ENCODE measurements around the gene BIRC7.

The BIRC7 gene

DNA sequence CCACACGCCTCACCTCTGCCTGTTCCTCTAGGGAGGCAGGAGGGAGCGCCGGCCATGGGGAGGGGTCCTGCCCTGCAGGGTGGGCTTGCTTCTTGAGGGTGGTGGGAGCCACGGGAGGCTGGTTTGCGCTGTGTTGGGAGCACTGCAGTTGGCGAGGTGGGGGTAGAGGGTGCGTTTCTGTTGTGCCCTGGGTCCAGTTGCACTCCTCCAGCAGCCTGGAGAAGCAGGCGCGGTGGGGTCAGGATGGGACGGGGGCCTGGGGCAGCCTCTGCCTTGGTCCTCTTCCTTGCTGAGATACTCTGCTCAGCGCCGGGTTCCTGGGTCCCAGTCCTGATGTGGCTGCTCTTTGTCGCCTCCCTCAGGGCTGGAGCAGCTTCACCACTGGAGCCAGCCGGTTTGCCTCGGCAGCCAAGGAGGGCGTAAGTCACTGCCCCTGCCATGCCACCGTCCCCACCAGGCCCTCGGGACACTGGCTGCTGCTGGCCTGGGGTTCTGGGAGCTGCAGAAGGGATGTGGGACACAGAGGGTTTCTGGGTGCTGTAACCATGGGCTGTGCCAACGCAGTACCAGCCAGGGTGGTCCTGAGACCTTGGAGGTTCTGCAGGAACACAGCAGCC is 45.3 kb downstream of the BIRC7 start:
- peak; percentile 49 for DNase-seq (ENCODE audit: low spot score)

DNA sequence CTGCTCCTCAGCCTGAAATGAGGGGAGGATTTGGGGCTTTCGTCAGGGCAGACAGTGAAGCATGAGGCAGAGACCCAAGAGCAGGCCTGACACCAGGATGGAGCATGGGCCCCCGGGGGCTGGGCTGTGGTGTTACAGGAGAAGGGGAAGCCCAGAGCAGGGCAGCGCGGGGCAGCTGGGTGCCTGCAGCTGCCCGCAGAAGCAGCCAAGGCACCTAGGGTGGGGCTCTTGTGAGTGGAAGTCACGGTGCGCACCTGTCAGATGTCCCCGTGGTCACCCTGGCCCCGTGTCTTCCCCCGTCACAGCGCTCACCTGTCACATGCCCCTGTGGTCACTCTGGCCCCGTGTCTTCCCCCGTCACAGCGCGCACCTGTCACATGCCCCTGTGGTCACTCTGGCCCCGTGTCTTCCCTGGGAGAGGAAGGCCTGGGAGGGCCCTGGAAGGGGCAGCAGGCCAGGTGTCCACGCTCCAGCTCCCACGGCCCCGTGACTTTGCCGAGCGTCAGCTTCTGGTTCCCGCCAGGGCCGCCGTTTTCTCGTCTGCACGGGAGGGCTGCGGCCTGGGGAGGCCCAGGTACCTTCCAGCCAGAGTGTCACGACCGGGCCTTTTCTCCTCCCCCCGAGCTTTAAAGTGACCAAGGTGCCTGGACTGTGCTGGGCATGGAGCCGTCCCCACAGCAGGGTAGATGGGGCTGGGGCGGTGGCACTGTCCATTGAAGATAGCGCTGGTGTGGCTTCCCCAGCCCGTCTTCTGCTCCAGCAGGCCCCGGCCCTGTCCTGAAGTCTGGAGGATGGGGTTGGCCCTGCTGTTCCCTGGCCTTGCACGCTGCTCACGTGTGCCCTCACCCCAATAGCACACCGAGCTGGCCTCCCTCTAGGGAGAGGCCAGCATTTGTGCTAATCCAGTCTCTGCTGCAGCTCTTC is 46.3 kb downstream of the BIRC7 start:
- no peak for DNase-seq (ENCODE audit: low spot score)

DNA sequence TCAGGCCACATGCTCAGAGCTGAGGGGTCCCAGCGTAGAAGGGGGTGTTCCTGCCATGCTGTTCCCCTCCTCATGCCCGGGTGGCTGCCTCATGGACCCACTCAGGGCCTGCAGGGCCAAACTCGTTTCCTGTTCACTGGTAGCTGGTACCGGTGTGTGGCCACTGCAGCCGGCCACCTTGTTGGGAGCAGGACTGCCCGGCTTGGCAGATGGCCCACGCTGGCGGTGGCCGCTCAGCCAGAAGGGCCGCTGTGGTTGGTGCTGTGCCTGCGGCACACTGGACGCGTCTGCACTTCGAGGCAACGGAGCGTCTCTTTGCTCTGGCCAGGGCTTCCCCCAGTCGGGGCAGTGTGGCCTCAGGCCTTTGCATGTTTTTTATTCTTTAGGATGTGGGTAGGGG is 47.2 kb downstream of the BIRC7 start:
- no peak for DNase-seq (ENCODE audit: low spot score)

DNA sequence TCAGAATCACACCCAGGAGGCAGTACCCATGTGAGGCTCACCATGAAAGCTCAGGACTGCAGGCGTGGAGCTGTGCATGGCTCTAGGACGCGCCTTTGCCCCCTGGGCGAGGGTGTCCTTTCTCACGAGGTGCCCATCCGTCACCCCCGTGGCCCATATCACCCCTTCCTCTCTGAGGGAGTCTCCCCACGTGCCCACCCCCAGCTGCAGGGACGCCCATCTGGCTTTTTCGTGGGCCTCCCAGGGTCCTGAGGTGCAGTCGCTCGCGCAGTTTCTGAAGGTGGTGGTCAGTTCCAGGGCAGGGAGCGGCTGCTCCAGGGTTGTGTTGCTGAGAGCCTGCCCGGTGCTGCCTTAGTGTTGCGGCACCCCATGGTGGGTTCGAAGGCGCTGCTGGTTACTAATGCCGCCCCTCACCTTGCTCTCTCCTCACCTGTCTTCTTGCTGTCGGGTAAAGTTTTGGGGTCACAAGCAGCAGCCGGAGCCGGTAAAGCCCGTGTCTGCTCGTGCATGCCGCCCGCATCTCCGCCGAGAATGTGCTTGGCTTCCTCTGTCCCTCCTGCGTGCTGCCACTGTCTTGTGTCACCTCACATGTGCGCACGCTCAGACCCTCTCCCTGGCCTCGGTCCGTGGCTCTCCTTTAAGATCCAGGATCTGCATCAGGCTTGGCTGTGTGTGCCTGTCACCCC is 47.8 kb downstream of the BIRC7 start:
- no peak for DNase-seq (ENCODE audit: low spot score)

DNA sequence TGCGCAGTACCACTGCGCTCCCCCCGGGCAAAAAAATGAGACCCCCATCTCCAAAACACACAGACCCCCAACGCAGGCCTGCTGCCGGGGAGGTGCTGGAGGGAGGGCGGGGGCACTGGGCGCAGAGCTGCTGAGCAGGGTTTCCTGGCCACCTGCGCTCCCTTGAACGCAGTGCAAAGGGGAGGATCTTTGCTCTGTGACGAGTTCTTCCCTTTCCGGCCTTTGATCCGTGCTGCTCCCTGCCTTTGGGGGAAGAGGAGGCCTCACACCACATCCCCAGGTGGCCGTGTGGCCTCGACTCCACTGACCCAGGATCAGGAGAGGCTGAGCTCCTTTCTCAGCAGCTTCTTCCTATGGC is 48.4 kb downstream of the BIRC7 start:
- no peak for DNase-seq (ENCODE audit: low spot score)

DNA sequence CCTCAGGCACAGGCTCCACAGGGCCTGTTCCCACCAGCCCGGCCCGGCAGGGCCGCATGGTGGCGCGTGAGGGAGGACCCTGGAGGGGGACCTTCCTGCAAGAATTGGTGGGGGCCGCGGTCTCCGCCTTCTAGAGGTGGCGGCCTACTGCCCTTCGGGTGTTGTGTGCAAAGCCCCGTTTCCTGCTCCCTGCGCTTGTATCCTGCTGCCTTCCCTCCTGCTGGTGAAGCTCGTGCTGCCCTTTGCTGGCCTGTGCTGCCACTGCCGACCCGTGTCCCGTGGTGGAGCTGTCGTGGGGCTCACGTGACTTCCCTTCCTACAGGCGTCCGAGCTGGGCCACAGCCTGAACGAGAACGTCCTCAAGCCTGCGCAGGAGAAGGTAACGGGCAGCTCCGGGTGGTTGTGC is 48.8 kb downstream of the BIRC7 start:
- no peak for DNase-seq (ENCODE audit: low spot score)

DNA sequence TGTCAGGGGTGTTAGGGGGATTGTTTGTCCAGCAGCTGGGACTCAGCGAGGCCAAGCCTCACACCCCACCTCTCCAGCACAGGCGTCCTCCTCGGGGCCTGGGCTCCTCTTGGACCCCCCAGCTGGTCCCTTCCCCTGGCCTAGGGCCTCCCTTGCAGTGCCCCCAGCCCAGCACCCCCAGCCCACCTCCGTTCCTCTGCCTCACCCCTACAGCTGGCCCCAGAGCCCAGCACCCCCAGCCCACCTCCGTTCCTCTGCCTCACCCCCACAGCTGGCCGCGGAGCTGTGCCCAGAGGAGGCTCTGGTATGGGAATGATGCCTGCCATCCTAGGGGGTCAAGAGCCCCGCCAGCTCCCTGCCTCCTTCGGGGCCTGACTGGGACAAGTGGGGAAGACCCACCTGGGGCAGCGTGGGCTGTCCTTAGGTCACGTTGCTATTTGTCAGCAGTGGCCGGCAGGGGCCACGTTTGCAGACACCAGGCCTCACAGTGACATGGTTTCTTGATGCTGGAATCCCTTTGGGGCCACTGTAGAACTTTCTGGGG is 49.3 kb downstream of the BIRC7 start:
- DNase-seq (ENCODE audit: low spot score): no peak

DNA sequence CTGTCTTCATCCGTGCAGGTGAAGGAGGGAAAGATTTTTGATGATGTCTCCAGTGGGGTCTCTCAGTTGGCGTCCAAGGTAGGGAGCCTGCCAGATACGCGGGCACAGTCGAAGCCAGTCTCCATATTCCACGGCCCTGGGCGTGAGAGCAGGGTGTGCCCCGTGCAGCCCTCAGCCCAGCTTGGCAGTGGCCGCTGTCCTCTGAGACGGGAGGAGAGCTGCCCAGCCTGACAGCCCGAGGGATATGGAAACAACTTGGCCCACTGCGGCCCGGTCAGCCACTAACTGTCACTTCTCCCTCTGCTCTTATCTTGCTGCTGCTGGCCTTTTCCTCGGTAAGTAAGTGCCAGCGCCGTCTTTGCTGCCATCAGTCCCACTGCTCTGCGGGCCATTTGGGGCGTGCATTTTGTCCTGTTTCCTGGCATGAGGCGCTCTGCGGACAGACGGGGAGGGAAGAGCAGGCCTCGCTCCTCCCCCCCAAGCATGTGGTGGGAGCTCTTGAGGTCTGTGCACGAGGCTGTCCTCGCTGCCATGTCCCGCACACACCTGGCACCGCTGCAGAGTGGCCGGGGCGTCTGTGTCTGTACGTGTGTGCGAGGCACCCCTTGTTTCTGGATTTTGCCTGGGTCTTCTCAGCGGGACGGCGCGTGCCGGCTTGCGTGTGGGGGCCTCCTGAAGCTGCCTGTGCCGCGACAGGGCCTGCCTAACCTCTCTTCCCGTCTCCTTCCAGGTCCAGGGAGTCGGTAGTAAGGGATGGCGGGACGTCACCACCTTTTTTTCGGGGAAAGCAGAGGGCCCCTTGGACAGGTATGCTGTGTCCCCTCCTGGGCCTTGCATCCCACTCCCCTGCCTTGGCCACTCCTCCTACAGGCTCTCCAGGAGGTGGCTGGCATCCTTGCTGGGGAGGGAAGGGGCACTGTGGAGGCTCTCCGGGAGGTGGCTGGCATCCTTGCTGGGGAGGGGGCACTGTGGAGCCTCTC is 50.2 kb downstream of the BIRC7 start:
- DNase-seq (ENCODE audit: low spot score): no peak

DNA sequence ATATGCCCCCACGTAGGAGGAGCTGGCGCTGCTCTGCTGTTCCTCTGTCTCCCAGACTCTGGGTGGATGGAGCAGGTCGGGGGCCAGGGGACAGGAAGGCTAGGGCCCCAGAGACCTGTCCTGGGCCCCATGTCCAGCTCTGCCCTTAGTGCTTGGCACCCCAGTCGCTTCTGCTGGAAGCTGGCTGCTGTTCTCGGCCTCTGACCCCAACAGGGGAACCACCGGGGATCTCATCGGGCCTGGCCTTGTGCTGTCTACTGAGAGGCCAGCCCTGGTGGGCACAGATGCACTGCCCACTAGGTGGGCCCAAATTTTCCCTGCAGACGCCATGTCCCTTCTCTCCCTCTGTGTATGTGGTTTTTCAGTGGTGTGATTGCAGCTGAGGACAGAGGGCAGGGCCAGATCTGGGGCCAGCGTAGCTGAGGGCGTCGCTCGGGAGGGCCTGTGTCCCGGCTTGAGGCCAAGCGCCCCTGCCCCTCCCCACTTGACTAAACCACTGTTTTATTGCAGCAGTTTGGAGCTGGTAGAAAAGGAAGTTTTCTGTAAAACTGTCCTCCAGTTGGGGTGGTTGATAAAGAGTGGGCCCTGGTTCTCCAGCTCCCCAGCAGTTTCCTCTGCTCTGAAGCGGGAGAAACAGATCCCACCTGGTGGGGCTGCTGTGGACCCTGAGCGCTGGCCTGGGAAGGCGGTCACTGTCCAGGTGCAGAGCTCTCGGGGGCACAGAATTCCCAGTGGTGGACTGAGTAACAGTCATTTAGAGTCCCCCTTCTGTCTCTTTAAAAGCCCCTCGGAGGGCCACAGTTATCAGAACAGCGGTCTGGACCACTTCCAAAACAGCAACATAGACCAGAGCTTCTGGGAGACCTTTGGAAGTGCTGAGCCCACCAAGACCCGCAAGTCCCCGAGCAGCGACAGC is 51.3 kb downstream of the BIRC7 start:
- DNase-seq (ENCODE audit: low spot score): no peak

DNA sequence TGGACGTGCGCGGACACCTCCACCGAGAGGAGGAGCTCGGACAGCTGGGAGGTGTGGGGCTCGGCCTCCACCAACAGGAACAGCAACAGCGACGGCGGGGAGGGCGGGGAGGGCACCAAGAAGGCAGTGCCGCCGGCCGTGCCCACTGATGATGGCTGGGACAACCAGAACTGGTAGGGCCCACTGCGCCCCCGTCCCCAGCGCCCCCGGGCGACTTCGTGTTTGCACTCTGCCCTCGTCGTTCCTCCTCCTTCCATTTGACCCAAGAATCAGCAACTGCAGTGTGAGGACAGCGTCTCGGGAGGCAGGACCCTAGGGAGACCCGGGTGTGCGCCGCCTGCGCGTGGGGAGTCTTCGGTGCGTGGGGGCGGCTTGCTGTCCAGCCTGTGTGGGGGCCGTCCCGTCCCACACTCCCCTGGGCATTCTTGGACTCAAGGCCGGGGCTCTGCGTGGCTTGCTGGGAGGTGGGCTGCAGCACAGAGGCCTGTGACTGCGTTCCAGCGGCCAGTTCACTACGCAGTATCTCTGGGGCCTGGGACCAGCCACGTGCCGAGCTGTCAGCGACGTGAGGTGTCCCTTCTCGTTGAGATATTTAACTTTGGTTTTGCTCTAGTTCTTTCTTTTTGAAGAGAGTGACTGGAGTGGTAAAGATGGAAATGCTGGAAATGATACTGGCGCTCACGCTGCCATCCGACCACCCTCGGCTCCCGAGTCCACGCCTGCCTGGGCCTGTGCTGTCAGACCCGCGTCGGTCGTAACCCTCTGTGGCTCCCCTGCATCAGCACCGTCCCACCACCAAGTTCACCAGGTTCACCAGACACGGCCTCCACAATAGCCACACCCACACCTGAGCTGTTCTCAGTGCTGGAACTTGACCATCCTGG is 52.2 kb downstream of the BIRC7 start:
- no peak for DNase-seq (ENCODE audit: low spot score)

DNA sequence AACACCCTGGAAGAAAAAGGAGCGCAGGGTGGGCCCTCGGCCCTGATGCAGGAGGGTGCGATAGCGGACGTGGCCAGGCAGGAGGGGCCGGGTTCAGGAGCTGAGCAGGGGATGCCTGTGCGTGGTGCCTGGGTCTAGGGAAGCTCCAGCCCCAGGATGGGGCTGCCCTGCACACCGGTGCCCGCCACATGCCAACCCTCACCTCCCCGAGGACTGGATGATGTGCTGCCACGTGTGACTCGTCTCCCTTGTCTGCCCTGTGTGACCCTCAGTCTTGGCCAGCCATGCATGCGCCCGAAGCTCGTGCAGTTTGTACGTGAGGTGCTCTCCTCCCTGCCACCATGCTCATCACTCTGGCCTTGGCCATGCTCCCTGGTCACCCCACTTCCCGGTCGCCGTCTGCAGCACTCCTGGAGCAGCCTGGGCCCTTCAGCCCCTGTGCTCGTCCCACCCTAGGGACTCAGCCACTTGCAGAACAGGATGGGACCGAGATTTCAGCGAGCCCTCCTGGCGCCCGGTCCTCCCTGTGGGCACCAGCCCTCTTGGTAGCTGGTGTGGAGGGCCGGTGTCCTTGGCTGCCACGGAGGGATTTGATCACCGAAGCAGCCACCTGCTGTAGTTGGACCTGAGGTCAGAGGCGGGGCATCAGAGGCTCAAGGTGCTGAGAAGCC is 53.0 kb downstream of the BIRC7 start:
- DNase-seq (ENCODE audit: low spot score): no peak

DNA sequence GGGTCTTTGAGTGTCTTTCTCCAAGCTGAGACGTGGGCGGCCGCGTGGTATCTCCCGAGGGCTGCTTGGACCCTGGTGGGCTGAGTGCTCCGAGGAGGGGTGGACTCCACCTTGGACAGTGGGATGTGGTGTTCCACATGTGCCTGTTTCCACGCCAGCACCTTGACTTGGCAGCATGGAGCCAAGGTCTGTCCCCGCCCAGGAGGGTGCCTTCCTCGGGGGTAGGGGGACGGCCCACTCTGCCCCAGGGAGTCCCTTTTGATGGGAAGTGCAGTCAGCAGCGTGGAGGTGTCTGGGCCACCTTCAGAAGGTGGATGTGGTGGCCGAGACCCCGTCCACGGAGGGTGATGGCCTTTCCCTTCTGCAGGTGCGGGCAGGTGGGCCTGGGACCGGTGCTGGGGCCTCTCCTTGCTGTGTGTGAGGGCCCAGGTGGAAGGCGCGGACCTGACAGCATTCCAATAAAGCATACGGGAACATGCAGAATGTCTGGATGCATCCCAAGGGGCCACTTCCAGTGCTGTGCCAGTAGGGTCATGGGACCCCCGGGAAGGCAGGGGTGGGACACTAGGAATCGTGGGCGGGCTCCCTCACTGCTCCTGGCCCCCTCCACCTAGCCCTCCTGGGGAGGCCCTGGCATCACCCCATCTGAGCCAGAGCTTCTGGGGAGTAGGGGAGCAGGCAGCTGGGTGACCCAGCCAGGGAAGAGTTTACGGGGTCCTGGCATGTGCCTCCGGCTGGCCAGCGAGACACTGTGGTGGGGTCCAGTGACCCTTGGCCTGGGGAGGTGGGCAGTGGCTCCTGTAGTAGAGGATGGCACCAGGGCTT is 53.8 kb downstream of the BIRC7 start:
- no peak for DNase-seq (ENCODE audit: low spot score)
